Effector memory CD8-positive, alpha-beta T cell (primary cell): Measurements from ENCODE around the gene CAMSAP2.

Experiments used
- ATAC-seq: fragments of 150-1000 bp; cut with Tn5 transposase; replicated peaks from 2 replicates; pipeline ENCODE4 v1.10.0; 2021; ENCODE audit warnings: mild to moderate bottlenecking, moderate library complexity
- DNase-seq, 3 experiments: peaks; one replicate each; pipeline ENCODE4 v3.0.0; 2021
- H3K27ac Mint-ChIP-seq, 2 donors: one replicate each; pipeline ENCODE4 v1.8.0; 2022; ENCODE audit warnings: mild to moderate bottlenecking in 2 of 2, mixed read lengths in 2 of 2, moderate library complexity in 2 of 2
- H3K27me3 Mint-ChIP-seq, 2 donors: one replicate each; pipeline ENCODE4 v1.8.0; 2022; ENCODE audit warnings: mixed read lengths in 2 of 2
- H3K36me3 Mint-ChIP-seq: one replicate; pipeline ENCODE4 v1.8.0; 2022; ENCODE audit warnings: mild to moderate bottlenecking, moderate library complexity, mixed read lengths; ENCODE audit not compliant: insufficient read depth
- H3K4me1 Mint-ChIP-seq, 2 donors: one replicate each; pipeline ENCODE4 v1.8.0; 2022; ENCODE audit warnings: low read depth in 2 of 2, mixed read lengths in 2 of 2
- H3K4me3 Mint-ChIP-seq, 2 donors: one replicate each; pipeline ENCODE4 v1.8.0; 2022; ENCODE audit warnings: mild to moderate bottlenecking in 2 of 2, mixed read lengths in 2 of 2, moderate library complexity in 2 of 2
- H3K9me3 Mint-ChIP-seq, 2 donors: one replicate each; pipeline ENCODE4 v1.8.0; 2022; ENCODE audit warnings: mixed read lengths in 2 of 2

Gene CAMSAP2

GRCh38 chr1:200873671-200874397, 135.1 kb downstream of the CAMSAP2 start:
- H3K9me3 Mint-ChIP-seq: no peaks in the 10 kb centered on the region
- peak overlapping the region in 1 of 2 donors; percentile 64 for H3K27ac Mint-ChIP-seq
- H3K4me3 Mint-ChIP-seq: peak overlapping the region; percentile 52 to 71
- peaks cover 11 to 17% of the 10 kb centered on the region in 2 donors for H3K27me3 Mint-ChIP-seq
- H3K4me1 Mint-ChIP-seq: peaks cover 48 to 52% of the 10 kb centered on the region in 2 donors
- DNase-seq (no peak), ATAC-seq (peak; percentile 12)
- H3K36me3 Mint-ChIP-seq: no peaks in the 10 kb centered on the region

DNA sequence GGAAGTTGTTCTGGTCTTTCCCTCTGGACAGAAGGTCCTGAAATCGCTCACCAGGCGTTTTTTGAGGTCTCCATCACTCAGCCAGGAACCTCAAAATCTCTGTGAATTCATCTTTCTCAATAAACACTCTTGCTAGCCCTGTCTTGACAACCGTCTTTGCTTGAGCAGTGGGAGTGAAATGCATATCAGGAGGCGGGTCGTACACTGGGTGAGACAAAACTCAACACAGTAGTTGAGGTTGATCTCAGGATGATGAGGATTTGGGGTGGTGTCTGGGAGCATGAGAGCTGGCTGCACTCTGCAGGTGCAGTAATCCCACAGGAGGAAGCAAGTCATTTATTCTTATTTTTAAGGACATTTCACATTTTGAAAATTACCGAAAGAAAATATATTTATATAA, 136.0 kb downstream of the CAMSAP2 start:
- H3K4me1 Mint-ChIP-seq: peaks cover 42 to 47% of the 10 kb centered on the region in 2 donors
- no peaks in the 10 kb centered on the region for H3K36me3 Mint-ChIP-seq
- H3K4me3 Mint-ChIP-seq: peak overlapping the region; percentile 52 to 71
- no peaks in the 10 kb centered on the region for H3K9me3 Mint-ChIP-seq
- ATAC-seq (no peak), DNase-seq (no peak)
- peak overlapping the region in 1 of 2 donors; percentile 64 for H3K27ac Mint-ChIP-seq
- peaks cover 11 to 17% of the 10 kb centered on the region in 2 donors for H3K27me3 Mint-ChIP-seq

- Mint-ChIP-seq H3K9me3 (no peaks in the 10 kb centered on the region), H3K36me3 (no peaks in the 10 kb centered on the region), H3K4me1 (peaks cover 35 to 43% of the 10 kb centered on the region in 2 donors), H3K4me3 (no peak overlapping the region), H3K27me3 (peaks cover 11 to 17% of the 10 kb centered on the region in 2 donors), H3K27ac (no peak overlapping the region)
- no peak for ATAC-seq
- DNase-seq: no peak
Observed at GRCh38 chr1:200875416-200875815, 136.7 kb downstream of the CAMSAP2 start.

DNA sequence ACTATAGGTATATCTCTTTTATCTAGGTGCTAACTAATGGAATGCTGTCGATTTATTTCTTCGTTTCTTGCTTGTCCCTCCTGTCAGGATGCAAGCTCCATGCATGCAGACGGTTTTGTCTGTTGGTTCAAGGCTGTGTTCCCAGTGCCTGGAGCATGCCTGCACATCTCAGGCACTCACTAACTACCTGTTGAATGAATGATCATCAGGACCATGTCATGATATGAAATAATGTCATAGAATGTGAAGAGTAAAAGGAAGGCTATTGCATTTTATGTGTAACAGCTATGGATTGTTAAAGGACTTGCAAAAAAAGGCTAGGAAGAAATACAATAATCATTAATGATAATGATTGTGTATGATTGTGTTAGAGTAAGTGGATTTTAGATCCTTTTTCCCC, 138.3 kb downstream of the CAMSAP2 start:
- Mint-ChIP-seq H3K9me3 (no peaks in the 10 kb centered on the region), H3K36me3 (no peaks in the 10 kb centered on the region), H3K27me3 (peaks cover 11 to 23% of the 10 kb centered on the region in 2 donors), H3K4me1 (peaks cover 19 to 31% of the 10 kb centered on the region in 2 donors), H3K4me3 (peak overlapping the region in 1 of 2 donors; percentile 10), H3K27ac (peak overlapping the region; percentile 49 to 75)
- DNase-seq (no peak), ATAC-seq (no peak)

- no peaks in the 10 kb centered on the region for H3K36me3 Mint-ChIP-seq
- H3K4me3 Mint-ChIP-seq: peak overlapping the region in 1 of 2 donors; percentile 19
- peaks cover 11 to 23% of the 10 kb centered on the region in 2 donors for H3K27me3 Mint-ChIP-seq
- peaks cover 17 to 29% of the 10 kb centered on the region in 2 donors for H3K4me1 Mint-ChIP-seq
- DNase-seq (no peak), ATAC-seq (peak; percentile 73)
- H3K9me3 Mint-ChIP-seq: no peaks in the 10 kb centered on the region
- H3K27ac Mint-ChIP-seq: peak overlapping the region; percentile 53 to 75
Observed at GRCh38 chr1:200877839-200878551, 139.3 kb downstream of the CAMSAP2 start.

DNA sequence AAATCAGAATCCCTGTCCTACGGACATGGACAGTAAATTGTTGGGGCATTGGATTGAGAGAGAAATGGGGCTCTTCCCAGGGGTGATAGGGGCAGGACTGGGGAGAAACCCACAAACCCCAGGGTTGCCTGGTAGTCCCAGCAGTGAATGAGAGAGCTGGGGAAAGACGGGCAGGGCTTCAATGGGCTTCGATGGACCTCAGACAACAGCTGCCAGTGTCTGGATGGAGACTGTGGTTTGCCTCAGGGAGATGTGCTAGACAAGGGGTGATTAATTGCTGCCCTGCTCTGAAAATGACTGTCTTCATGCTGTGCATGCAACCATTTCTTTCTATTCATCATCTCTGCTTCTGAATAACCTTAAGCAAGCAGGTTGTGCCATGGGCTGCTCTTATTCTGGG, 141.5 kb downstream of the CAMSAP2 start:
- no peaks in the 10 kb centered on the region for H3K36me3 Mint-ChIP-seq
- H3K4me3 Mint-ChIP-seq: no peak overlapping the region
- no peaks in the 10 kb centered on the region for H3K9me3 Mint-ChIP-seq
- peaks cover 0 to 6% of the 10 kb centered on the region in 2 donors for H3K27me3 Mint-ChIP-seq
- DNase-seq (no peak), ATAC-seq (peak; percentile 60)
- no peak overlapping the region for H3K27ac Mint-ChIP-seq
- peaks cover 21 to 26% of the 10 kb centered on the region in 2 donors for H3K4me1 Mint-ChIP-seq

- no peak overlapping the region for H3K27ac Mint-ChIP-seq
- peaks cover 35 to 37% of the 10 kb centered on the region in 2 donors for H3K4me1 Mint-ChIP-seq
- no peaks in the 10 kb centered on the region for H3K9me3 Mint-ChIP-seq
- ATAC-seq: no peak
- no peak overlapping the region for H3K4me3 Mint-ChIP-seq
- H3K27me3 Mint-ChIP-seq: peaks cover 0 to 6% of the 10 kb centered on the region in 2 donors
- DNase-seq: no peak
- peaks cover 4% of the 10 kb centered on the region for H3K36me3 Mint-ChIP-seq
Observed at GRCh38 chr1:200883118-200883517, 144.4 kb downstream of the CAMSAP2 start.

GRCh38 chr1:200885623-200886402, 147.1 kb downstream of the CAMSAP2 start:
- no peak overlapping the region for H3K4me3 Mint-ChIP-seq

DNA sequence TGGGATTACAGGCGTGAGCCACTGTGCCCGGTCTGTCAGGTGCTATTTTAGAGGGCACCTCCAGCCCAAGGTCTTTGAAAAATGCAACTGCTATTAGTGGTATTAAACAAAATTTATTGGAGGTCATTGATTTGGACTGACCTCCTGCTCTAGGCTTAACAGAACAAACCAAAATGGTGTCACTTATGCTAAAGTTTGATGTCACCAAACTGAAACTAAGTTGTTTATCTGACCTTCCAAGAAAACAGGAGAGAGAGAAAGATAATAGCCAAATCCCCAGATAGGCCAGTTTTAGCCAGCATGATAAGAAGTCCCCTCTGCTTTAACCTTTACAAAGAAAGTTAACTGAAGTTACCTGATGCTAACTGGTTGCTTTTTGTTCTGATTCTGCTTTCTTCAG, 147.9 kb downstream of the CAMSAP2 start:
- peaks cover 0 to 3% of the 10 kb centered on the region in 2 donors for H3K27me3 Mint-ChIP-seq
- DNase-seq: no peak
- H3K4me3 Mint-ChIP-seq: peak overlapping the region in 1 of 2 donors; percentile 68
- ATAC-seq: no peak
- H3K27ac Mint-ChIP-seq: peak overlapping the region; percentile 83 to 89
- peaks cover 8% of the 10 kb centered on the region for H3K36me3 Mint-ChIP-seq
- no peaks in the 10 kb centered on the region for H3K9me3 Mint-ChIP-seq
- peaks cover 52 to 61% of the 10 kb centered on the region in 2 donors for H3K4me1 Mint-ChIP-seq

More at GRCh38 chr1:200885623-200886402, 147.1 kb downstream of the CAMSAP2 start:
- Mint-ChIP-seq H3K9me3 (no peaks in the 10 kb centered on the region), H3K27ac (peak overlapping the region; percentile 74 to 80), H3K27me3 (peaks cover 0 to 6% of the 10 kb centered on the region in 2 donors), H3K4me1 (peaks cover 51 to 56% of the 10 kb centered on the region in 2 donors), H3K36me3 (peaks cover 8% of the 10 kb centered on the region)
- DNase-seq (no peak), ATAC-seq (no peak)

- Mint-ChIP-seq H3K27ac (peak overlapping the region; percentile 83 to 89), H3K36me3 (peaks cover 8% of the 10 kb centered on the region), H3K9me3 (no peaks in the 10 kb centered on the region), H3K27me3 (peaks cover 0 to 7% of the 10 kb centered on the region in 2 donors), H3K4me1 (peaks cover 55 to 62% of the 10 kb centered on the region in 2 donors), H3K4me3 (peak overlapping the region; percentile 68)
- ATAC-seq (no peak), DNase-seq (no peak)
Observed at GRCh38 chr1:200887036-200887435, 148.3 kb downstream of the CAMSAP2 start.

DNA sequence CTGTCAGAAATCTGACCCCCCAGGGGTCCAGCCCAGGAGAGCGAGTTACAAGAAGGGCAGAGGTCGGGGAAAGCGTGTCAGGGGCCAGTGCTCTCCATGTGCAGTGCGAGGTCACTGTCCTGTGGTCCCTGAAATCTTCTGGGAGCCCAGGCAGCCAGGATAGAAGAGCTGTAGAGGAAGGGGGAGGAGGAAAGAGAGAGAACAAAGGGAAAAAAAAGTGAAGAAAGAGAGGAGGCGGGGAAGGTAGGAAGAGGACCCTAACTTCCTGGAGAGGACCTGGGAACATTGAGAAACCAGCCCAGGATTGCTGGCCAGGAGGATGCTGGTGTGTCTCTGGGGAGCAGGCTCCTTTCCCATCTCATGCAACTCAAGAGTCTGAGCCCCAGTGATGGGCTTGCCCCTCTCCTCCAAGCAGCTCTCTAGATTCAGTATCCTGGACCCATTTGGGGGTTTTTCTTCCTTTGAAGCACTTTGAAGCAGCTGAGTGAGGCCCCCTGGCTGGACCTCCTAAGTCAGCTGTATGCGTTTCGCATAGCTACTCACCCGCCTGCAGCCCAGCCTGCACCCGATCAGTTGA, 149.2 kb downstream of the CAMSAP2 start:
- Mint-ChIP-seq H3K9me3 (no peaks in the 10 kb centered on the region), H3K4me1 (peaks cover 55 to 64% of the 10 kb centered on the region in 2 donors), H3K27me3 (peaks cover 0 to 15% of the 10 kb centered on the region in 2 donors), H3K4me3 (peak overlapping the region; percentile 68), H3K36me3 (peaks cover 8% of the 10 kb centered on the region), H3K27ac (peak overlapping the region; percentile 80 to 83)
- no peak for ATAC-seq
- no peak for DNase-seq

DNA sequence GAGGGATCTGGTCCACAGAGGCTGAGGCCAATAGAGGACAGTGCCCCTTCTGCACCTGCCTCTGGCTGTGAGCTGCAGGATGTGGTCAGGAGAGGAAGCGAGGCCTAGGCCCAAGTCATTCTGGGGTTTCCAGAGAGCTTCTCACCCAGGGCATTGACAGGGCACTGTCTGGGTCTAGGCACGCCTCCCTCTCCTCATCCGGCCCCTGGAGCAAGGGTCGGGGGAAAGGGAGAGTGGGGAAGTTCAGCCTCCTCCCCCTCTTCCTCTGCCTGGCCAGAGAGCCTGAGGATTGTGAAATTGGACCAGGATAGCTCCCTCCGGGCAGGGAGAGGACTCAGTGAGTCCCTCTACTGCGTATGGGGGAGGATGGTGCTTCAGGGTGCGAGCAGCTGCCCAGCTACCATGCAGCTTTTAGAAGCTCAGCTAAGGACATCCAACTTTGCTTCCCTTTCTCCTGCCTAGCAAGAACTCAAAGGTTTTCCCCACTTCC, 149.7 kb downstream of the CAMSAP2 start:
- H3K27me3 Mint-ChIP-seq: peaks cover 3 to 21% of the 10 kb centered on the region in 2 donors
- H3K4me3 Mint-ChIP-seq: peak overlapping the region; percentile 68
- ATAC-seq: peak; percentile 96
- peak; percentile 69 to 72 (median 70) for DNase-seq
- H3K4me1 Mint-ChIP-seq: peaks cover 55 to 64% of the 10 kb centered on the region in 2 donors
- H3K36me3 Mint-ChIP-seq: peaks cover 8% of the 10 kb centered on the region
- peak overlapping the region; percentile 80 to 83 for H3K27ac Mint-ChIP-seq
- H3K9me3 Mint-ChIP-seq: no peaks in the 10 kb centered on the region
